Kidney capillary endothelial cell (primary cell): ENCODE measurements around the gene ADGRL4.
"Not testable (repeated sequence)": the region's sequence is repeated elsewhere in the genome, so short reads cannot be mapped to it uniquely, and the experiment has no call there.

Experiments used
- DNase-seq: peaks from one replicate; pipeline ENCODE4 v3.0.0-alpha.2; 2018; ENCODE audit warnings: low spot score

Gene ADGRL4

GRCh38 chr1:79006564-79006963 lies at the start of gene ADGRL4:
Gene ADGRL4 (minus strand): TSS chr1:79006730. CDS start chr1:79006654, 76 bp downstream.
- peak; percentile 92 for DNase-seq

GRCh38 chr1:79055856-79056255 lies 49.3 kb upstream of the ADGRL4 start:
- DNase-seq: no peak

- DNase-seq: no peak
Observed at GRCh38 chr1:79052829-79053449, 46.4 kb upstream of the ADGRL4 start.

- no peak for DNase-seq
Observed at GRCh38 chr1:79044974-79045650, 38.6 kb upstream of the ADGRL4 start.

DNA sequence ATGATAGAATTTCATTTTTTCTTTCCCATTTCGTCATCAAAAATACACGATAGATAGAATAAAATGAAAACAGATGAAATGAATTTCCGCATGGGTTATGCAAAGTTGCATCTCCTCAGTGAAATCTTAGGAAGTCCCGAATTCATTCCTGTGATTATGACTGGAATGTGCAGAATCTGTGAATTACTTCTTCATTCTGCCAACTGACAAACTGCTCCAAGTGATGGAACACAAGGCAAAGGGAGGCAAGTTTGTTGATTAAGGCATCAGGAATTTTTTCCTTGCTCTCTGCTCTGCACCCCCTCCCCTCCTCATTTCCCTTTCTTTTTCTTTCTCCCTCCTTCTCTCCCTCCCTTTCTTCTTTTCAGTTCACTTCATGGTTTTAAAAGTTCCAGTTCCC lies 37.0 kb upstream of the ADGRL4 start:
- DNase-seq: no peak

DNA sequence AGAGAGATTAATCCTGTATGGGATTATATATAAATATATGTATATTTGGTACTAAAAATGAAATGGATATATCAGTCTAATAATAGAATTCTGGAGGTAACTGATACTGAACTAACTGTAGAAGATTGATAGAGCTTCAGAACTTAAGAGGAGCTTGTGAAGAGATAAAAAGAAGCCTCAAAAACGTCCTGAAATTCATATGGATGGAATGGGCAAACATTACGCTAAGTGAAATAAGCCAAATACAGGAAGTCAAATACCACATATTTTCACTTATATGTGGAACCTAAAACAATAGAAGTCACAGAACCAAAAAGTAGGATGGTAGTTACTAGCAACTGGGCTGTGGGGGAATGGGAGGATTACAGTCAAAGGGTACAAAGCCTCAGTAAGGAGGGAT lies 36.0 kb upstream of the ADGRL4 start:
- DNase-seq: no peak

GRCh38 chr1:79042117-79042516 lies 35.6 kb upstream of the ADGRL4 start:
- DNase-seq: peak; percentile 82

GRCh38 chr1:79041666-79042065 lies 35.1 kb upstream of the ADGRL4 start:
- peak; percentile 27 for DNase-seq

DNA sequence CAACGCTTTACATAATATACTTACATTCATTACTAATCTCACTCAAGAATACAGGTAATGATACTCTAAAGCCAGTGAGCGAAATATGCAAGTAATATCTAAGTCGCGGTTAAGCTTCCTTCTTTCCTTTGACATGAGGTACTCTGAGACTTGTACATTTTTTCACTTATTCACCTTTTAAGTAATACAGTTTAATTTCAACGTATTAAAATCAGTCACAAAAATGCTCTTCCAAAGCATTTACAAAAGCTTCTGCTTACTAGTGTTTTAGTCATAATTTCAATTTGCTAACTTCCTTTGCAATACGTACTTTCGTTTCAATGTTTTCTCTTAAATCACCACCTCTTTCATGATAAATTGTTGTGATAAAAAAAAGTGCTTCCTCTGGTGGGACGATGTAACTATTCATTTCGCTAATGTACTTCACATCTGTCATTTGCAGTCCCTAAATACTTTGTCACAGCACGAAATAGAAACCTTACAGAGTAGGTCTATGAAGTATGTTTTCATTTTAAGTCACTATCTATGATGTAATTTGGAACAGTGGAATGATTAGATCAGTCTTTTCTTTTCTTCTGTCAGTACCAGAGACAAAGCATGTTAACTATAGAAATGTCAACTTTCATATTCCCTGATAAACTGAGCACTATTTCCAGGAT lies 34.0 kb upstream of the ADGRL4 start:
- peak; percentile 48 for DNase-seq

DNA sequence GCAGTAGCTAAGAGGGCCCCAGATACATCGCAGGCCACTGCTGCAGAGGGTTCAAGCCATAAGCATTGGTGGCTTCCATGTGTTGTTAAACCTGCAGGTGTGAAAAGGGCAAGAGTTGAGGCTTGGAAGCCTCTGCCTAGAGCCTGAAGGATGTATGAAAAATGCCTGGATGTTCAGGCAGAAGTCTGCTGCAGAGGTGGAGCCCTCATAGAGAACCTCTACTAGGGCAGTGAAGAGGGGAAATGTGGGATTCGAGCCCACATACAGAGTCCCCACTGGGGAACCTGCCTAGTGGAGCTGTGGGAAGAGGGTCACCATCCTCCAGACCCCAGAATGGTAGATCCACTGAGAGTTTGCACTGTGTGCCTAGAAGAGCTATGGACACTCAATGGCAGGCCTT lies 30.6 kb upstream of the ADGRL4 start:
- no peak for DNase-seq

GRCh38 chr1:79012500-79012899 lies 6.0 kb upstream of the ADGRL4 start:
- DNase-seq: no peak

DNA sequence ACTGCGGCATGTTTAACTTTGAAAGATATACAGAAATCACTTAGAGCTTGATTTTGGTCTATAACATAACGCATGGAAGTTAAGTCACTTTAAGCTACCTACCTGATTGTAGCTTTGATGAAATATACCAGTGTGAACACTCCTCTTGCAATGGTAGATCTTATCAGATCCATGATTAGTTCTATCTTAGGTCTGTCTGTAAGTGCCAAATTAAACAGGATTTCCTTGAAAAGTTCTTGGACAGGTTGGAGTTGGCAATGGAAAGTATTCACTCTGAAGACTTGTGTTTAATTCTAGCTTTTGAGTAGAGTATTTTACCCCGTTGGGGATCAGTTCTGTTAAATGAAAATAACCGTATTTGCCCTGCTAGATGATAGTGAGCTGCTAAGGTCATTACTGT lies 4.1 kb upstream of the ADGRL4 start:
- DNase-seq: no peak

DNA sequence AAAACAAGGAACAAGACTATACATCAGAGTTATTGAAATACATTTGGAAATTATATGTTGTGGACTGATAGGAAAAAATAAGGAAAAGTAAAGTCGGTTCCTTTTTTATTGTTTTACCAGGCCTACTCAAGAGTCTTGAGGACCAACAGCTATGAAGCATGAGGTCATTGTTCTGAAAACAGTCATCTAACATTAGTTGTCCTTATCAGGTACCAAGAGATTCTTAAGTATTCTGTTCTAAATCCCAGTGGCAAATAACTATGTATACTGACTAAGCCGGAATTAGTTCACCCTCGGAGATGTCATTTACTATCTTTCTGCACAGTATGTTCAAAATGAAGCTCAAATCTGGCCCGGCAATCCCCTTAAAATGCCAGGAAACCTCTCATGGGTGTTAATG lies 585 bp downstream of the ADGRL4 start:
- peak; percentile 63 for DNase-seq

GRCh38 chr1:79004916-79005315 lies 1.6 kb downstream of the ADGRL4 start:
- DNase-seq: no peak

DNA sequence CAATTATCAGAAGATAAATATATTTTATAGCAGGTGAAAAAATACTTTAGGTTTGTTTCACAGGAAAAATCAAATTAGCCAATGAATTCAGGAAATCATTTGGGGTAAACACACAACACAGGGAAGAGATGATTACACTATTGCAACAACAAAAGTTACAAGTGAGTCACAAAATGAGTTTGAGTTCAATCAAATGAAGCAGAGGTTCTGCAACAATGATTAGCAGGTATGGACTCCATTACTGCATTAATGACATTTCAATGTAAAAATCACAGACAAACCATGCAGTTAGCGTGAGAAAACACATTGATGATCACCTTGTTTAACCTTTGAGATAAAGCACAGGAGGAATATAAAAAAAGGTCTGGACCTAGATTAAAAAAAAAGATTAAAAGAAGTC lies 9.7 kb downstream of the ADGRL4 start:
- no peak for DNase-seq

GRCh38 chr1:78987042-78987441 lies 19.5 kb downstream of the ADGRL4 start:
- no peak for DNase-seq

- DNase-seq: no peak
Observed at GRCh38 chr1:78980511-78980910, 26.0 kb downstream of the ADGRL4 start.

DNA sequence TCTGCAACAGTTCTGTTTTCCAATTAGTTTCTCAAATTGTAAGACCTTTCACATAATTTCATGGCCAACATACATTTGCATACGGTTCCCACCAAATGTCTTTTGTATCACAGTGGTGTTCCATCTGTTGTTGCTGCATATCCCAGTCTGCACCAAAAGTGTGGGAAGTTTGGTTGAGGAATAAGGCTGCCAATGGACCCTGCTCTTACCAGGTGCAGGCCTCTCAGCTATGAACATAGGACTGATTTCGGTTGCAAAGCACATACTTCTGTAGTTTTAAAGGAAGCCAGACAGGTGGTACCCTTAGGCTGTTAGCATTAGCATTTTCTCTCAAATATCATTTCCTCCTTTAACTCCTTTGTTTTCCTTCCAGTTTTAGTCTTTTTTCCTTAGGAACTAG lies 33.8 kb downstream of the ADGRL4 start:
- no peak for DNase-seq

DNA sequence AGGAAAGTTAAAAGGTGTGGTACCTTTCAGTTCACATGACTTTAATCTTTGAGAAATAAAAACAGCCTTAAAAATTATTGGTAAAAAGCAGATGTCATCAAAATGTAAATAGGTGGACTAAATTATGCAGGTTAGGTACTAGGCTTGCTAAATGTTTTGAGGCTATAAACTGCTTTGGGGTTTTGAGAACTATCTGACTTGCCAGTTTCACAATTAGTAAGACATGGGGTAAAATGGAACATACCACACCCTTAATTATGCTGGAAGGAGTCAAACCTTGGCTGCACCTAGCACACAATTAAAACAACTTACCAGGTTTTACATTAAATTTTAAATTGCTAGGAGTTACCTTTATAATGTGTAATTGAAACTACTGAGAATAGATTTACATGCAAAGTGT lies 39.4 kb downstream of the ADGRL4 start:
- not testable (repeated sequence) for DNase-seq

- DNase-seq: no peak
Observed at GRCh38 chr1:78958711-78959110, 47.8 kb downstream of the ADGRL4 start.

DNA sequence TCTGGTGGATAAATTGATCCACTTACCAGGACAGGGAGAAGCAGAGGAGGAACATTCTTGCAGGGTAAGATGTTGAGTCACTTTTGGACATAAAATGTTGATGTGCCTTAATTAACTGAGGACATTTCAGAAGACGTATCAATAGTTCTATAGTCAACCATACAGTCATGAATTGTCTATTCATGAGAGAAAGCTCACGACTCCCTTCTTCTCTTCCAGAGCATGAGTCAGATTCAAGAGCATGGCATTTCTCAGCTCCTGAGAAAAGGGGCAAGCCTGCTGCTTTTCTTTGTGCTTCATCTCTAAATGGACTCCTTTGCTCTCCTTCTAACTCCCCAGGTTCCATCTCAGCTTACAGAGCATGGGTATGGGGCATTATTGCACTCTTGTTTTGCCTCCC lies 55.7 kb downstream of the ADGRL4 start:
- no peak for DNase-seq

DNA sequence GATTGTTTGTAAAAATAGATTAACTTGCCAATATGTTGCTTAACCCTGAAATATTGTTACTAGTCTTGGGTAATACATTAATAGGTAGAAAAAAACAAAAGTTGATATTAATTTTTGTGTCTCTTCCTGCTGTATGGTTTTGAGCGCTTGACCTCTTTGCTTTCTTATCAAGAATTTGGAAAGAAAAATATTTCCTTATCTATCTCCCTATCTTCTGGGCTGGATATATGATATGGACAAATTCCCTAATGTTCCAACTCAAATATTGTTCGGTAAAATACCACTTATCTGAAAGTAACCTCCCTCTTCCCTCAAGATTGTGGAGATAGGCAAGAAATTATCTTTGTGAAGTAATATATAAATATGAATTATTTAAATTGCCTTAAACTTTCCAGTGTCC lies 57.3 kb downstream of the ADGRL4 start:
- DNase-seq: no peak

GRCh38 chr1:78919150-78919549 lies 87.4 kb downstream of the ADGRL4 start:
- DNase-seq: no peak

DNA sequence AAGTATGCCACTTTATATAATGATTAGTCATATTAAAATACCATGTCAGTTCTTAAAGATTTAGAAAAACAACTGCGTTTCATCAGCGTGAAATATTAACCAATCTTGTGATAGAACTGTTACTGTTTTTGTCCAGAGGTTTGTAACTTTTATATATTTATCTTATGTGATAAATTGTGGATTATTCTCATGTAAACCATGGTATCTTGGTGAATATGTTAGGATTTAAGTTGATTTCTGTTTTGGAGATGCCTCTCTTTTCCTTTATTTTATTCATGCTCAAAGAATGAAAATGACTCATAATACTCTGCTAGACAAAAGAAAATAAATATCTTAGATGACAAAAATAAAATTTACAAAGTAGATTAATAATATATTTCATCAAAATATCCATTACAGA lies 88.4 kb downstream of the ADGRL4 start:
- no peak for DNase-seq
